ENCODE measurements around the gene CEP70.
"Not testable (repeated sequence)": the region's sequence is repeated elsewhere in the genome, so short reads cannot be mapped to it uniquely, and the experiment has no call there.

The CEP70 gene

DNA sequence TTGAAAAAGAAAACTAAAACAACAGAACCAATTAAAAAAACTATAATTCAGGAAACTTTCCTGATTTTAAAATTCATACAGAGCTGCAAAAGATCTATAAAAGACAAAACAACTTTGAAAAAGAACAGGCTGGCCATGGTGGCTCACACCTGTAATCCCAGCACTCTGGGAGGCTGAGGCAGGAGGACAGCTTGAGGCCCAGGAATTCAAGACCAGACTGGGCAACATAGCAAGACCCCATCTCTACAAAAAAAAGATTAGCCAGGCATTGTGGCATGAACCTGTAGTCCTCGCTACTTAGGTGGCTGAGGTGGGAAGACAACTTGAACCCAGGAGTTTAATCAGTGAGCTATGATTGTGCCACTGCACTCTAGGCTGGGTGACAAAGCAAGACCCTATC lies 6.7 kb downstream of the CEP70 start:
- no peak overlapping the region for H3K27ac ChIP-seq
- no peak for TF ChIP-seq CTCF (IDR thresholded peaks at IDR 0.05)
- DNase-seq (ENCODE audit: low spot score) = no peak
- H3K4me3 ChIP-seq = no peak overlapping the region

GRCh38 chr3:138578961-138579574 lies 15.0 kb downstream of the CEP70 start:
- H3K4me3 ChIP-seq = no peak overlapping the region
- H3K27ac ChIP-seq = no peak overlapping the region
- no peak for DNase-seq (ENCODE audit: low spot score)
- TF ChIP-seq CTCF (IDR thresholded peaks at IDR 0.05) = no peak

- DNase-seq (ENCODE audit: low spot score) = no peak
- no peak for TF ChIP-seq CTCF (IDR thresholded peaks at IDR 0.05)
- Histone ChIP-seq H3K27ac (no peak overlapping the region), H3K4me3 (no peak overlapping the region)
Observed at GRCh38 chr3:138578141-138578540, 15.9 kb downstream of the CEP70 start.

GRCh38 chr3:138573138-138573537 lies 20.9 kb downstream of the CEP70 start:
- TF ChIP-seq CTCF (IDR thresholded peaks at IDR 0.05) = no peak
- no peak for DNase-seq (ENCODE audit: low spot score)
- Histone ChIP-seq H3K4me3 (no peak overlapping the region), H3K27ac (no peak overlapping the region)

DNA sequence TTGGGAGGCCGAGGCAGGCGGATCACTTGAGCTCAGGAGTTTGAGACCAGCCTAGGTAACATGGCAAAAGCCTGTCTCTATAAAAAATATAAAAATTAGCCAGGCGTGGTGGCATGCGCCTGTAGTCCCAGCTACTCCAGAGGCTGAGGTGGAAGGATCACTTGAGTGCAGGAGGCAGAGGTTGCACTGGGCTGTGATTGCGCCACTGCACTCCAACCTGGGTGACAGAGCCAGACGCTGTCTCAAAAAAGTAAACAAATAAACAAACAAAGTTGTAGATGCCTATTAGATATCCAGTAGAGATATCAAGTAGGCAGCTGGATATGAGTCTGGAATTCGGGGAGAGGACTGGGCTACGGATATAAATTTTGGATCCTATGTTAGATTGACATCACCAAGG lies 24.4 kb downstream of the CEP70 start:
- H3K27ac ChIP-seq; H3K4me3 ChIP-seq; DNase-seq (ENCODE audit: low spot score): not testable (repeated sequence)

DNA sequence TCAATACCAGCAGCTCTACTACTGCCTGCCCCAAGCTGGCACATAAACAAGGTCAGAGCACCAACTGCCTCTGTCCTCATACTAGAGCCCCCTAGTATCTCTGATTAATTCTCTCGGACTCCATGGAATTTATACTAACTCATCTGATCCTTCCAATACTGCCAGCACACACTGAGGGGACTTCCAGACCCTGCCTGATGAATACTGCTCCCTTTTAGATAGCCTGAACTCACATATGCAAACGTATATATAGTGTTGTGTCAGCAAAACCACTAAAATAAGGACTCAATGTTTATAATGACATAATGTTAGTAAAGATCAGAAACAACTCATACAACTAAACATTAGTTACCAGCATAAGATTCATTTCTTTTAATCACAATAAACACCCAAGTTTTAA lies 25.0 kb downstream of the CEP70 start:
- no peak for DNase-seq (ENCODE audit: low spot score)
- Histone ChIP-seq H3K27ac (no peak overlapping the region), H3K4me3 (no peak overlapping the region)
- no peak for TF ChIP-seq CTCF (IDR thresholded peaks at IDR 0.05)

DNA sequence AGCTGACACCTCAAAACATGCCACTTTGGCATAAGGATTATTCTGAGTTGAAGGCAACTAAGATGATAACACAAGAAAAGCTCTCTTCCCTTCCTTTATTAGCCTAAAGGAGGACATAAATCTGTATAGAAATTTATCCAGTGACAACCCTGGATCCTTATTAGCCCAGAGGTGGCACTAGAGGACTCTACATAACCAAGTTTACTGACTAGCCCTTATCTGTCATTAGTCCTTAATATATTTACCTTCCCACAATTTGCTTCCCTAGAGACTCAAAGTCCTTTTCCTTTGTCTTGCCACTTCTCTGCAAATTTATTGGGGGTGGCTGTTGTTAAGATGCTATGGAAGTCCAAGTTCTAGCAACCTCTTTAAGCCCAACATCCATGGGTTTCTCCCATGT lies 26.7 kb downstream of the CEP70 start:
- Histone ChIP-seq H3K27ac (no peak overlapping the region), H3K4me3 (no peak overlapping the region)
- no peak for DNase-seq (ENCODE audit: low spot score)
- no peak for TF ChIP-seq CTCF (IDR thresholded peaks at IDR 0.05)

- not testable (repeated sequence) for H3K27ac ChIP-seq; H3K4me3 ChIP-seq; DNase-seq (ENCODE audit: low spot score)
Observed at GRCh38 chr3:138566293-138566692, 27.8 kb downstream of the CEP70 start.

- H3K27ac ChIP-seq; DNase-seq (ENCODE audit: low spot score); H3K4me3 ChIP-seq: not testable (repeated sequence)
Observed at GRCh38 chr3:138562902-138563301, 31.2 kb downstream of the CEP70 start.
